NCI-H460 (cell line): Measurements from ENCODE around the gene MCTP2. TPM values are rescaled to one million over a fixed set of nuclear protein-coding genes. Genes with fewer than 3 reads are reported as not detected.

ENCODE experiments used
- DNase-seq: peaks from one replicate; pipeline ENCODE4 v3.0.0-alpha.2; 2016; ENCODE audit warnings: low read depth; ENCODE audit errors: extremely low read depth
- total RNA-seq: library from RNA; depleted of rRNA; stranded (reverse); fragments of >200 nt; shearing (Covaris generic); gene quantifications from 2 replicates; pipeline ENCODE4 v1.2.3, GENCODE V29; 2014

MCTP2 gene
- total RNA-seq, 1 experiment from 2014 or later = 0.45 TPM

- no peak for DNase-seq
Measured at GRCh38 chr15:94346282-94346681, 114.9 kb downstream of the MCTP2 start.

GRCh38 chr15:94348084-94348483 lies 116.7 kb downstream of the MCTP2 start:
- DNase-seq = no peak

DNA sequence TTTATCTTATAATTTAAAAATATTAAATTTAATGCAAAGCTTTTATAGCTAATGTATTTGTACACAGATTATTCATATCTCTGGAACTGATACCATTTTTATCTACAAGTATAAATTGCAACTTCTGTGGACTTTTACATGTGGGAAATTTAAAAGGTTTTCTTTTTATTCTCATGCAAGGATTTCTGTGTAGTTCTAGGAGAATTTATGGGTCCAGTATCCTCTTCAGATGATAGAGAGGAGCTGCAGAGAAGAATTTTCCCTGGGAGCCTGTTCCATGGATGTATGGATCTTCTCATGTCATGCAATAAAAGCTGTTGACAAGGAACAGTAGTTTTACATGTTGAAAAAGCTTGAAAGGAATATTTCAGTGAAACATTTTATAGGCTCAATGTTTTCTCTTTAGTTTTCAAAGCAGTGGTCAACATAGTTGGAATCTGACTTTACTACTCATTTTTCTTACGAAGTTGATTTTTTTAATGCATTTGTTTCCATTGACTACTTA lies 119.7 kb downstream of the MCTP2 start:
- no peak for DNase-seq

- DNase-seq = no peak
Measured at GRCh38 chr15:94352636-94353487, 121.5 kb downstream of the MCTP2 start.

GRCh38 chr15:94353488-94353820 lies 122.1 kb downstream of the MCTP2 start:
- DNase-seq = no peak

DNA sequence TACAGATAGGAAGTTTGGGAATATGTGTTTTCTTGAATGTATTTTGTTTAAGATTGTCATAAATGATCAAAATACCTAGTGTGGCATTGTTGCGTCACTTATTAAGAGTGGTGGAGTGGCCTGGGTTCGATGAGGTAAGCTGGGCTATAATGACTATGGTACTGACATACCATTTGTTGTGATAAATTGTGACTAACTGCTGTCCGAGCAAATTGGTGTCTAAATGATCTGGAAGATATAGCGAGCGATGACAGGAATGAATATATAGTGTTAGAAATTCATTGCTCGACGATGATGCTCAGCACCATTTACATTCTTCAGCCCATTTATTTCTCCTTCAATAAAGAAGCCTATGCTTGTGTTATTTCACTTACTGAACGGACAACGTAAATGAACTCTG lies 123.3 kb downstream of the MCTP2 start:
- DNase-seq = no peak

DNA sequence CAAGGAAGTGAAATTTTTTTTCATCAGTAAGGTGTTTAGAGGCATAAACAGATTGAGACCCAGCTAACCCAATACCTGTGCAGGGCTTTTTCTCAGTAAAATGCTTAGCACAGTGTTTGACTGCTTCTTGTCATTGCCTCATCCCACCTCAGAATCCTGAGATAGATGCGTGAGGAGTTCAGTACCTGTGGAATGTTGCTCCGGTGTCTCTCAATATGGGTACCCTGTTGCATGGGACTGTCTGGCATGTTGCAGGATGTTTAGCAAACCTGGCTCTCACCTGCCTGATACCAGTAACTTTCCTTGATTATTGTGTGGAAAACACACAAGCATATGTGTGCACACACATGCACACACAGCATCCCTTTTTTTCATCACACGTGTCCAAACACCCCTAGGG lies 128.4 kb downstream of the MCTP2 start:
- DNase-seq = no peak

- DNase-seq = no peak
Measured at GRCh38 chr15:94360251-94360685, 128.9 kb downstream of the MCTP2 start.

GRCh38 chr15:94362385-94363092 lies 131.2 kb downstream of the MCTP2 start:
- DNase-seq = no peak

DNA sequence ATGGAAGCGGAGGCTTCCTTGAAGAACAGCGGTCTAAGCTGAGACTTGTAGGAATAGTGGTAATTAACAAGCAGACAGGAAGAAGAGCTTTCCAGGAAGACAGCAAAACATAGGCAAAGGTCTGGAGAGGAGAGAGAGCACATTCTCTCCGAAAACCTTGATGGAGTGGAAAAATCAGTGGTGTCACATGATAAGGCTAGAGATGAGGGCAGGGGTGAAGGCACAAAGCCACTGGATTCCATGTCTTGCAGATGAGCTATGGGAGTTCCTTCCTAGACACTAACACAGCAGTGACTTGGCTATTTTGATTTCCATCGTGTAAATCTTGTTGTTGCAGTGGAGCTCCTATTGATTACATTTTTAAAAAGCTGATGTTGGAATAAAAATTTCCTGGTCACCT lies 132.0 kb downstream of the MCTP2 start:
- no peak for DNase-seq

DNA sequence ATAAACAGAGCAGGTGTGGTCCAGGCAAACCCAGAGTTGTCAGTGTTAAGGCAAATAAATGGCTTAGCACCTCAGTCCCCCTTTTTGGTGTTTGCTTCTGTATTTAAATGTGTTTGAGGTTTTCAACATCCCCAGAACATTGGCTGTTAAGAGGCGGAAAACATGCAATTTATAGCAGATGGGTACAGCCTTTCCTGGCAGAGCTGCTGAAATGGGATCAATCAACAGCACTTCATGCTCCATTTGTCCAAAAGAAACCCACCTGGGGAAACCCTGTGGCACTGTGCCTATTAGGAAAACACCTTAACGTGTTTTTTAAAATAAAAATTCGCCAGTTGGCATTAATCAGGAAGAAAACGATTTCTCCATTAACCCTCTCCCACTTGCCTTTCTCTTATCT lies 135.4 kb downstream of the MCTP2 start:
- DNase-seq = no peak

GRCh38 chr15:94367726-94368535 lies 136.6 kb downstream of the MCTP2 start:
- DNase-seq = no peak

GRCh38 chr15:94370206-94370935 lies 139.0 kb downstream of the MCTP2 start:
- DNase-seq = no peak

DNA sequence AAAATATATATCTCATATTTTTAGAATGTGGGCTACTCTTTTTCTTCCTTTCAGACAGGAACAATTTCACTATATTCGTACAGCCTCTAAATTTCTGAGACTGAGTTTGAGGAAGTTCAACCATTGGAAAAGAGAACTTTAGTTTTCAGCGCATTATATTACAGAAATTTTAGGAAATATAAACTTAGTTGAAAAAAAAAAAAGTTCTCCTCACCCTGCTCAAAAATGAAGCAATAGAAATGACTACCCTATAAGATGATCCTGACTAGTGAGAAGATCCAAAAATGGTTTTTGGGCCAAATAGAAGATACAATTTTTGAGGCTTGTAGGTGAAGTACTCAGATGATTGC lies 139.6 kb downstream of the MCTP2 start:
- no peak for DNase-seq

- DNase-seq = no peak
Measured at GRCh38 chr15:94372821-94373220, 141.5 kb downstream of the MCTP2 start.

DNA sequence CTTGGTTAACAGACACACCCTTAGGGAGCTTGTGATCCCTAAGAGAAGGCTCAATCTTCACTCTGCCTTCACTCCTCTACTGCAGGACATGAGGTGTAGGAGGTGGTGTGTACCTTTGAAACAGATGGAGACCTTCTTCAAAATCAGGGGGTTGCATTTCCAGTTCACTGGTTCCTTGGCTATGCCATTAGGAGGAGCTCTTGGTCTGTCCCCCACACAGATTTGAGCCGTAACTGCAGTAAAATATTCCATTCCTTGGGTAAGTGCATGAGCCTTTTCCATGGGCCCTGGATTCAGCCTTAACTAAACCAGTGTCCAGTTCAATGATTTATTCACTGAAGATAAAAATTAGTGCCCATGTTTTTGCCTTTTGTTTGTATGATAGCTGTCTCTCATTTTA lies 144.6 kb downstream of the MCTP2 start:
- no peak for DNase-seq

- no peak for DNase-seq
Measured at GRCh38 chr15:94379986-94380385, 148.6 kb downstream of the MCTP2 start.

- no peak for DNase-seq
Measured at GRCh38 chr15:94380798-94381197, 149.4 kb downstream of the MCTP2 start.

DNA sequence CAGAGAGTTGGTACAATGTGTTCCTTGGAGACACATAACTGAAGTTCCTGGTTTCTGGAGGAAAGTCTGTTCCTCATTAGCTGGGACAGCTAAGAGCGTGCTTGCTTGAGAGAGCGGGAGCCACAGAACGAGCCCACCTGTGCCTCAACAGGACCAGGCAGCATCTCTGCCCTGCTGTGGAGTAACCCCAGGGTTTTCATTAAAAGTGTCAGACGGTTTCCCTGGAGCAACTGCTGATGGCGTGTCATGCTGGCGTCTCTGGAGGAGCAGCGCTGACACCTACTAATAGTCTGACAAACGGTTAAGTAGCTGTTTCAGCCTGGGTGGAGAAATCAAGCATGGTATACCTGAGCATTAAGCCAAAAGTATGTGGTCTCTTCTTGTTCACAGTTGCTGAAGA lies 150.0 kb downstream of the MCTP2 start:
- DNase-seq = no peak

GRCh38 chr15:94383041-94383440 lies 151.7 kb downstream of the MCTP2 start:
- DNase-seq = no peak

GRCh38 chr15:94383706-94384105 lies 152.3 kb downstream of the MCTP2 start:
- DNase-seq = no peak
